Pancreas (tissue), 10 donors: Measurements from ENCODE around the gene SMIM24. TPM values are rescaled to one million over a fixed set of nuclear protein-coding genes. Genes with fewer than 3 reads are reported as not detected.
"Not testable (repeated sequence)": the region's sequence is repeated elsewhere in the genome, so short reads cannot be mapped to it uniquely, and the experiment has no call there.

Experiments
- ATAC-seq, 4 donors: fragments of 200-7000 bp; cut with Tn5 transposase; one replicate each; pipeline versions ENCODE4 v1.8.0 to v1.9.1; 2020; ENCODE audit warnings: mild to moderate bottlenecking in 4 of 4, moderate library complexity in 4 of 4
- DNase-seq, 6 donors: peaks; one replicate each; pipeline ENCODE4 v3.0.0-alpha.2; 2020
- FAIRE-seq: peaks from 2 replicates; lab custom pipeline; 2012; peaks lifted over from hg19 to GRCh38; lab: Jason Lieb, UNC
- H3K27ac ChIP-seq, 4 donors: fragments of 200-600 bp; sonication (generic); 1 replicate in 3 of 4; 2 replicates in 1 of 4; pipeline versions ENCODE4 v1.5.0 to v1.8.0; 2020
- H3K27me3 ChIP-seq, 4 donors: fragments of 200-600 bp; one replicate each; pipeline ENCODE4 v1.8.0; 2021
- H3K36me3 ChIP-seq, 3 donors: fragments of 200-600 bp; sonication (generic) in 1 of 3; one replicate each; pipeline versions ENCODE4 v1.5.0 to v1.8.0; 2020 to 2021
- H3K4me1 ChIP-seq, 3 donors: fragments of 200-600 bp; one replicate each; pipeline ENCODE4 v1.8.0; 2021
- H3K4me3 ChIP-seq, 4 donors: fragments of 200-600 bp; sonication (generic) in 2 of 4; one replicate each; pipeline versions ENCODE4 v1.5.0 to v1.8.0; 2020 to 2021
- H3K9me3 ChIP-seq, 4 donors: fragments of 200-600 bp; one replicate each; pipeline ENCODE4 v1.8.0; 2021
- CTCF ChIP-seq, 4 donors: fragments of 200-600 bp; sonication (generic) in 3 of 4; IDR thresholded peaks; one replicate each; pipeline versions ENCODE4 v1.5.0 to v1.8.0; 2021; ENCODE audit warnings: antibody characterized with exemption in 4 of 4
- WGBS, 2 donors: extraction: QIAGEN DNeasy Blood & Tissue Kit; methylation state at CpG; one replicate each; pipeline ENCODE4 v1.1.7; 2013; 5-methylcytosine and 5-hydroxymethylcytosine counted together
- intact Hi-C, 3 donors: fragments of 100-400 bp; cut with DNase I; formaldehyde crosslinking; loops; one replicate each; pipeline versions ENCODE4 v1.11.1 to v1.14.2; 2022
- polyA plus RNA-seq, 2 donors: library from polyadenylated mRNA; stranded (reverse); fragments of 200-250 nt; gene quantifications; one replicate each; pipeline ENCODE4 v1.2.3, GENCODE V29; 2013
- total RNA-seq, 6 donors: library from RNA; stranded (reverse); fragmentation: NEBNext Ultra II Directional in 4 of 6; extraction: Animal tissue kit (Norgen Biotek cat#: 25700) in 4 of 6; gene quantifications; one replicate each; pipeline versions ENCODE4 v1.2.1 to v1.2.4, GENCODE V29; 2021 to 2023
- donor health status: healthy with polysubstance abuse.
- donor health status: DM: no; HTN: no; CAD: no; lungs with moderate emphysema.
- donor health status: DM: no; HTN: no; CAD: no.
- donor health status: control.
- donor health status: control.
- donor health status: Bipolar disorder and iron deficiency.
- donor health status: DM: yes; HTN: yes; CAD: no.
- donor health status: DM: no; HTN: no; CAD: no.
- donor health status: DM: no; HTN: no; CAD: no.
- donor health status: DM: yes; HTN: yes; CAD: no.

The SMIM24 gene
- total RNA-seq = 1 to 10 TPM; 1.2 to 6.8 (median 3.1) TPM
- polyA plus RNA-seq = 100 to 1,000 TPM in 1 of 2 donors, 10 to 100 TPM in 1; 16.2 to 143 TPM

DNA sequence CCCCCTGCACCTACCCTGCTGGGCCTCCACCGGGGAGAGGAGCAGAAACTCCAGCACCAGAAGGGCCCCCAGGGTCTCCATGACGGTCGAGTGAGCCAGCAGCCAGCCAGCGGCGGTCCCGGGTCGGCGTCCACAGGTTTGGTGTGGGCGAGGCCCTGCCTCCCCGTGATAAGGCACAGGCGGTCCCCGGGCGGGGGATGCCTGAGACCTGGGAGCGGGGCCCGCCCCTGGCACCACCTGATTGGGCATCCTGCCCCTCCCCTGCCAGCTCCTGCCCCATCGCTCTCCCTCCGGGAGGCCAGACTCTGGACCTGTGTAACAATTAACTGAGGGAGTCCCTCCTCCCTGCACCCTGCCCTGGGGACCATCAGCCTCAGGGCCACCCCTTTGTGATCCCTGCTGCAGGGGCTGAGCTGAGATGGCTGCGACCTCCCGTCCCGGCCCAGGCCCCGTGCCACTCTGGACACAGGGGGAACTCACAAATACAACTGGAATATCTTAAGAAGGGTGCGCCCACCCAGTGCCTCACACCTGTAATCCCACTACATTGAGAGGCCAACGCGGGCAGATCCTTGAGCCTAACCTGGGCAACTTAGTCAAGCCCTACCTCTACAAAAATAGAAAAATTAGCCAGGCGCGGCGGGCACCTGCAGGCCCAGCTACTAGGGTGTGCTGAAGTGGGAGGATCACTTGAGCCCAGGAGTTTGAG, at the start of gene SMIM24:
SMIM24 (minus strand) TSS at position 143 of the 709 bp plus-strand sequence; CDS start at position 81, 62 bp downstream.
- intact Hi-C loops = no loop called here
- DNase-seq (peak in 3 of 6 donors; percentile 36 to 81 (median 63)), FAIRE-seq (no peak), ATAC-seq (peak in 3 of 4 donors; percentile 60 to 63 (median 61))
- no peak for TF ChIP-seq CTCF (IDR thresholded peaks at IDR 0.05)
- no peaks in the 10 kb centered on the region for H3K36me3 ChIP-seq
- WGBS, 2 donors = 26% methylated on average over 25 to 27 of the region's 27 CpGs
- no peaks in the 10 kb centered on the region for H3K9me3 ChIP-seq
- peaks cover 0 to 5% (median 0%) of the 10 kb centered on the region in 4 donors for H3K27me3 ChIP-seq
- no peak within 1 kb of the TSS for H3K27ac ChIP-seq
- H3K4me1 ChIP-seq = no peaks in the 10 kb centered on the region
- no peak within 1 kb of the TSS for H3K4me3 ChIP-seq

GRCh38 chr19:3529299-3529698, 49.0 kb upstream of the SMIM24 start:
- H3K27ac ChIP-seq, ATAC-seq, H3K9me3 ChIP-seq, FAIRE-seq, H3K27me3 ChIP-seq, DNase-seq, intact Hi-C loops, H3K4me1 ChIP-seq, H3K4me3 ChIP-seq: not testable (repeated sequence)
- H3K36me3 ChIP-seq = peaks cover 3 to 52% (median 20%) of the 10 kb centered on the region in 3 donors
- WGBS, 2 donors = 99% methylated on average over 7 of the region's 7 CpGs

DNA sequence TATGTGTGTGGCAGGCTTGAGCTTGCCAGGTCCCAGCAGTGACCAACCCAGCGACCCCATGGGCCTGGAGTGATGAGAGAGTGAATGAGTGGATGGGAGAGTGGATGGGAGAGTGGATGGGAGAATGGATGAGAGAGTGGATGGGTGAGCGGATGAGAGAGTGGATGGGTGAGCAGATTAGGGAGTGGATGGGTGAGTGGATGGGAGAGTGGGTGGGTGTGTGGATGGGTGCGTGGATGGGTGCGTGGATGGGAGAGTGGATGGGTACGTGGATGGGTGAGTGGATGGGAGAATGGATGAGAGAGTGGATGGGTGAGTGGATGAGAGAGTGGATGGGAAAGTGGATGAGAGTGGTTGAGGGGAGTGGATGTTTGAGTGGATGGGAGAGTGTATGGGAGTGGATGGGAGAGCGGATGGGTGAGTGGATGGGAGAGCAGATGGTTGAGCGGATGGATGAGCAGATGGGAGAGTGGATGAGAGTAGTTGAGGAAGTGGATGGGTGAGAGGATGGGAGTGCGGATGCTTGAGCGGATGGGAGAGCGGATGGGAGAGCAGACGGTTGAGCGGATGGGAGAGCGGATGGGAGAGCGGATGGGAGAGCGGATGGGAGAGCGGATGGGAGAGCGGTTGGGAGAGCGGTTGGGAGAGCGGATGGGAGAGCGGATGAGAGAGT, 48.4 kb upstream of the SMIM24 start:
- DNase-seq (no peak), FAIRE-seq (no peak), ATAC-seq (no peak)
- Histone ChIP-seq H3K4me3 (no peak overlapping the region), H3K27me3 (no peaks in the 10 kb centered on the region), H3K27ac (no peak overlapping the region), H3K9me3 (no peaks in the 10 kb centered on the region), H3K4me1 (no peaks in the 10 kb centered on the region), H3K36me3 (peaks cover 3 to 50% (median 21%) of the 10 kb centered on the region in 3 donors)
- no peak for TF ChIP-seq CTCF (IDR thresholded peaks at IDR 0.05)
- intact Hi-C loops = no loop called here
- 93 to 97% methylated on average over 20 of the region's 20 CpGs for WGBS, 2 donors

DNA sequence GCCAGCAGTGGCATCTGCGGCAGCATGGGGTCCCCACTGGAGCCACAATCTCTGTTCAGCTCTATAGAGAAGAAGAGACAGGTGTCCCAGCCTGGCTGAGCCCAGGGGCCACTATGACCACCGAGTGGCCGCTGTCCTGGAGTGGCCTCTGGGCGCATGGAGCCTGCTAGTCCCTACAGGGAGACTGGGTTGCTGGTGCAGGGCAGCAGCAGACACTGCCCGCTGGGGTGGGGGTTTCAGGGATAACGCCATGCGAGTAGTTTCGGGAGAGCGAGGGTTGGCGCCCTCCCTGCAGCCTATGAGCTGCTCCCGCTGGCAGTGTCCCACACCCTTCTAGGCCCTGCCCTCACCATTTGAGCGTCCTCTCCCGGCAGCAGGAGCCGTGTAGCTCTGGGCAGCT, 47.8 kb upstream of the SMIM24 start:
- TF ChIP-seq CTCF (IDR thresholded peaks at IDR 0.05) = no peak
- no peaks in the 10 kb centered on the region for H3K9me3 ChIP-seq
- intact Hi-C loops = no loop called here
- H3K4me1 ChIP-seq = no peaks in the 10 kb centered on the region
- H3K4me3 ChIP-seq = no peak overlapping the region
- ATAC-seq = no peak
- H3K36me3 ChIP-seq = peaks cover 3 to 49% (median 21%) of the 10 kb centered on the region in 3 donors
- H3K27ac ChIP-seq = no peak overlapping the region
- no peaks in the 10 kb centered on the region for H3K27me3 ChIP-seq
- no peak for FAIRE-seq
- peak in 1 of 6 donors; percentile 70 for DNase-seq
- WGBS, 2 donors = 95 to 97% methylated on average over 14 of the region's 14 CpGs

- Histone ChIP-seq H3K4me3 (no peak overlapping the region), H3K27me3 (no peaks in the 10 kb centered on the region), H3K36me3 (peaks cover 3 to 43% (median 21%) of the 10 kb centered on the region in 3 donors), H3K4me1 (no peaks in the 10 kb centered on the region), H3K9me3 (no peaks in the 10 kb centered on the region), H3K27ac (no peak overlapping the region)
- WGBS, 2 donors = 95 to 96% methylated on average over 19 to 21 of the region's 21 CpGs
- DNase-seq (peak in 1 of 6 donors; percentile 55), ATAC-seq (no peak), FAIRE-seq (no peak)
- intact Hi-C loops = no loop called here
- TF ChIP-seq CTCF (IDR thresholded peaks at IDR 0.05) = no peak
Measured at GRCh38 chr19:3527238-3527910, 47.0 kb upstream of the SMIM24 start.
